Midbrain (tissue), 1 donor: Measurements from ENCODE around the gene NSMF.
"Not testable (repeated sequence)": the region's sequence is repeated elsewhere in the genome, so short reads cannot be mapped to it uniquely, and the experiment has no call there.

ENCODE experiments used
- DNase-seq: peaks from one replicate; lab custom pipeline; 2025; lab: John Stamatoyannopoulos, UW

Gene NSMF

GRCh38 chr9:137477778-137478612 lies 18.9 kb upstream of the NSMF start:
- DNase-seq: no peak

DNA sequence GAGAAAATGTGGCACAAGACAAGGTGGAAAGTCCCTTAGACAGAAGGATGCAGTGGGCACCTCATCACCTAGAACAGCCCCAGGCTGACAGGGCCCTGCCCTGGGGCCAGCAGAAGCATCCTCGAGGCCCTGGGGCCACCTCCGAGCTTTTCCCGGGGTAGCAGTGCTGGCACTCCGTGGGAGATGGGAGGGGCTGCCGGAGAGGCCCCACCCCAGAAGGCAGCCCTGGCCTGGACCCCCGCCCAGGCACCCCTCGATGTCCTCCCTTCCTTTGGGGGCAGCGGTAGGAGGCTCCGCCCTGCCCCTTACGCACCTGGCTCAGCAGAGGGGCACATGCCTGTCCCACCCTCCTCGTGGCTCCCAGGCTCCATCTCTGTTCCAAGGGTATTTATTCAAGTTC lies 17.7 kb upstream of the NSMF start:
- DNase-seq: no peak

DNA sequence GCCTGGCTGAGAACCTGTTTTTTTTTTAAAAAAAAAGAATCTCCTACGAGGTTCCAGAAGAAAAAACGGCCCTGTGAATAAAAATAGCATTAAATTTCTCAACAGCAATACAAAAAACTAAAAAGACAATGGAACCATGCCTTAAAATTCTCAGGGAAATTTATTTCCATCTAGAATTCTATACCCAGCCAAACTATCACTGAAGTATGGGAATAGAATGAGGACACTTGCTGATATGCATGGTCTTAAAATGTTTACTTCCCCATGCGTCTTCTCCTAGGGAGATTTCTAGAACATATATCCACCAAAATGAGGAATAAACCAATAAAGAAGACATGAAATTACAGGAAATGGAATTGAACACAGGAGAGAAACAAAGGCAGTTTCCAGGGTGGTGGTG lies 16.5 kb upstream of the NSMF start:
- no peak for DNase-seq

DNA sequence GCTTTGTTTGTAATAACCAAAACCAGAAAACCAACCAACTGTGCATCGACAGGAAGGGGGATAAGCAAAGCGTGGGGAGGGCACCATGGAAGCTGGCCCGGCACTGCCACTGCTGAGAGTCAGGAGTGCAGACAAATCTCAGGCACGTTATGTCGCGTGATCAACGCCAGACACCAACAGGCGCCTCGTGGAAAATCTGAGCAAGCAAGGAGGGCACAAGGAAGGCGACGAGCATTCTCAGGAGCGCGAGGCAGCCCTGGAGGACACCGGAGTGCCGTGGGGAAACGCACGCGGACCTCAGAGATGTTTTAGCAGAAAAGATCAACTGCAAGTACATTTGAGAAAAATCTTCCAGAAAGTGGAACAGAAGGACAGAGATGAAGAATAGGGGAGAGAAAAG lies 15.1 kb upstream of the NSMF start:
- no peak for DNase-seq

DNA sequence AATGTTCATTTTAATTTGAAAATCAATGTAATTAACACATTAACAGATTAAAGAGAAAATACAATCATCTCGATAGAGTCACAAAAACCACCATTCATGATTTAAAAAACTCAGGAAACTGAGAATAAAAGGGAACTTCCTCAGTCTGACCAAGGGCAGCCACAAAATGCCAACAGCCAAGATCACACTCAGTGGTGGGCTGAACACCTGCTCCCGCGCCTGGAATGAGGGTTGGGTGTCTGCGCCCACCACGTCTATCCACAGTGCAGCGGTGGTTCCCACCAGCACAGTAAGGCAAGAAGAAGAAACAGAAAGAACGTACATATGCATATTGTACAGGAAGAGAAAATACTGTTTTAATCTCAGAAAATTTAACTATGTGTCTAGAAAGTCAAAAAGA lies 11.7 kb upstream of the NSMF start:
- DNase-seq: no peak

- no peak for DNase-seq
Observed at GRCh38 chr9:137467896-137468295, 8.8 kb upstream of the NSMF start.

- DNase-seq: no peak
Observed at GRCh38 chr9:137467161-137467581, 8.0 kb upstream of the NSMF start.

DNA sequence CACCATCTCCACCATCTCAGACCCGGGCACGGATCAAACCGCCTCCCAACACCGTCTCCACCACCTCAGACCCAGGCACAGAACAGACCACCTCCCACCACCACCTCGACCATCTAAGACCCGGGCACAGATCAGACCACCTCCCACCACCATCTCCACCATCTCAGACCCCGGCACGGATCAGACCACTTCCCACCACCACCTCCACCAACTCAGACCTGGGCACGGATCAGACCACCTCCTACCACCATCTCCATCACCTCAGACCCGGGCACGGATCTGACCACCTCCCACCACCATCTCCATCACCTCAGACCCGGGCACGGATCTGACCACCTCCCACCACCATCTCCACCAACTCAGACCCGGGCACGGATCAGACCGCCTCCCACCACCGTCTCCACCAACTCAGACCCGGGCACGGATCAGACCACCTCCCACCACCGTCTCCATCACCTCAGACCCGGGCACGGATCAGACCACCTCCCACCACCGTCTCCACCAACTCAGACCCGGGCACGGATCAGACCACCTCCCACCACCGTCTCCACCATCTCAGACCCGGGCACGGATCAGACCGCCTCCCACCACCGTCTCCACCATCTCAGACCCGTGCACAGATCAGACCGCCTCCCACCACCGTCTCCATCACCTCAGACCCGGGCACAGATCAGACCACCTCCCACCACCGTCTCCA lies 7.4 kb upstream of the NSMF start:
- not testable (repeated sequence) for DNase-seq

DNA sequence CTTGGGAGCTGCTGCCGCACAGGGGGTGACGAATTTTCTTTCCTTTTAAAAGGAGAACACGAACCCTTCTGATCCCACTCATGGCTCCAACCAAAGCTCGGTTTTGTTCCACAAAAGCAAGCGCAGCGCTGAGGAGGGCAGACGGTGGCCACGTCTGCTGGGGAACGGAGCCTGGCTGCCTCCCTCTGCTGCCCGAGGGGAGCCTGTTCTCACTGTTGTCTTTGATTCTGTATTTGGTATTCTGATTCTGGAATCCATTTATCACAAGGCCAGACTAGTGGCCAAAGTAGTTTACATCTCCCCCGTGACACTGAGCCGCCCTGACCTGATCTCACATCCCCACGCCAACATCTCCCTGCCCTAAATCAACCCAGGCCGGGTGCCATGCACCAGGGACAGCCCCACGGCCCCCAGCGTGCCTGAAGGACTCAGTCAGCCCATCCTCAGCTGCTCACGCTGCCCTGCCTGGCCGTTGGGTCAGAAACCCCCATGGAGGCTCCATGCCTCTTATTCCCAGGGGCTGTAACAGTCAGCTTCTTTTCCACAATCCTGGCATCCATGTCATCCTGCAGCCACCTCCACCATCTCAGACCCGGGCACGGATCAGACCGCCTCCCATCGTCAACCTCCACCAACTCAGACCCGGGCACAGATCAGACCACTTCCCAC lies 6.7 kb upstream of the NSMF start:
- no peak for DNase-seq

DNA sequence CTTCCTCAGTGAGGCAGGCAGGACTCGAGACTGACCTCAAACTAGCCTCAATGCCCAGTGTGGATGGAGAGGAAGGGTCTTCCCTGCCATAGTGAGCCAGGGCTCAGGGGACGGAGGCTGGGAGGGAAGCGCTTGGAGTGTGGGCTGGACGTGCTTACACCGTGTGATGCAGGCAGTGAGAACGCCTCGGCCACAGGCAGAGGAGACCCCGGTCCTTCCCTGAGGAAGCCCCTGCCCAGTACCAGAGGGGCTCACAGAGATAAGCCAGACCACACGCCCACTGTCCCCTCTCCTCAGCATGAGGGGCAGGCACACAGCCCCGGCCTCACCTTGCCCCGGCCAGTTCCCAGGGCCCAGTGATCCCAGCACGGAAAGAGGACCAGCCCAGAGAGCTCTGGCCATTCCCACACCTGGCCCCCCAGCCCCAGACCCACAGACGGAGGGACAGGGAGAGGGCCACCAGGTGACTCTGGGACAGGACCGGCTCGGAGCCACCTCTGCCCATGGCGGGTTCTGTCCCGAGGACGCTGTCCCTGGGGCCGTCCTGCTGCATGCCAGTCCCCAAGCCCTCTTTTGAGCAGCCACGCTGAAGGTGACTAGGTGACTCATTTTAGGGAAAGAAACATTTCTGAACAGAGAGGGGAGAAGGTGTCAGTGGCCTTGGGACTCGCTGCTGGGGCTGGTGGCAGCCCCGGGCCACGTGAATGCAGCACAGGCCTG lies 6.0 kb upstream of the NSMF start:
- DNase-seq: no peak

- DNase-seq: no peak
Observed at GRCh38 chr9:137464291-137464999, 5.3 kb upstream of the NSMF start.

DNA sequence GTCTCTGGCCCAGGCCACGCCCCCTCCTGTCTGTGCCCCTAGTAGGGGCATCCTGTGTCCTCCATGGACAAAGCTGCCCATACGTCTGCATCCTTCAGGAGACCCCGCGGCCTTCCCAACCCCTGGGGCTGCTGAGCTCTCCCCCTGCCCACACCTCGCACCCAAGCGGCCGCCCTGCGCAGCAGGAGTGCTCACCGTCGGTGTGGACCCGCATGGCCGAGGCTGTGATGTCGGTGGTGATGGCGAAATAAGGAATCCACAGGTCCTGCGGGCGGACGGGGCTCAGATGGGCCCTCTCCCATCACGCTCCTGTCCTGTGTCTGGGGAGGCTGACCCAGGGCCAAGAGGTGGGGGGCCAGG lies 4.8 kb upstream of the NSMF start:
- DNase-seq: no peak

GRCh38 chr9:137462986-137463930 lies 4.1 kb upstream of the NSMF start:
- no peak for DNase-seq

- no peak for DNase-seq
Observed at GRCh38 chr9:137462396-137462985, 3.4 kb upstream of the NSMF start.

- DNase-seq: no peak
Observed at GRCh38 chr9:137461663-137462395, 2.7 kb upstream of the NSMF start.

DNA sequence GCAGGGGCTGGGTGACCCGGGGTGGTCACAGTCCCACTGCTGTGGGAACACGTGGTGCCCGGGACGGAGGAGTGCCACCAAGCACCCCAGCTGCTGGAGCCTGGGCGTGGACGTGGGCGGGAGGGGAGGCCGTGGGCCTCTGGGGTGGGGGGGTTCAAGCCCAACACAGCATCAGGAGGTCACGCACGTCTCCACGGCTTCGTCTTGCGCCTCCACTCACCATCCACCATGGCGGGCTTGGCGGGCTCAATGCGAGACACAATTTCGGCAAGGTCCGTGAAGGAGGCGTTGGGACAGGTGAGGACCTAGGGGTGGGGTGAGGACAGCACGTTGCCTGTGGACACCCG lies 2.2 kb upstream of the NSMF start:
- DNase-seq: no peak

DNA sequence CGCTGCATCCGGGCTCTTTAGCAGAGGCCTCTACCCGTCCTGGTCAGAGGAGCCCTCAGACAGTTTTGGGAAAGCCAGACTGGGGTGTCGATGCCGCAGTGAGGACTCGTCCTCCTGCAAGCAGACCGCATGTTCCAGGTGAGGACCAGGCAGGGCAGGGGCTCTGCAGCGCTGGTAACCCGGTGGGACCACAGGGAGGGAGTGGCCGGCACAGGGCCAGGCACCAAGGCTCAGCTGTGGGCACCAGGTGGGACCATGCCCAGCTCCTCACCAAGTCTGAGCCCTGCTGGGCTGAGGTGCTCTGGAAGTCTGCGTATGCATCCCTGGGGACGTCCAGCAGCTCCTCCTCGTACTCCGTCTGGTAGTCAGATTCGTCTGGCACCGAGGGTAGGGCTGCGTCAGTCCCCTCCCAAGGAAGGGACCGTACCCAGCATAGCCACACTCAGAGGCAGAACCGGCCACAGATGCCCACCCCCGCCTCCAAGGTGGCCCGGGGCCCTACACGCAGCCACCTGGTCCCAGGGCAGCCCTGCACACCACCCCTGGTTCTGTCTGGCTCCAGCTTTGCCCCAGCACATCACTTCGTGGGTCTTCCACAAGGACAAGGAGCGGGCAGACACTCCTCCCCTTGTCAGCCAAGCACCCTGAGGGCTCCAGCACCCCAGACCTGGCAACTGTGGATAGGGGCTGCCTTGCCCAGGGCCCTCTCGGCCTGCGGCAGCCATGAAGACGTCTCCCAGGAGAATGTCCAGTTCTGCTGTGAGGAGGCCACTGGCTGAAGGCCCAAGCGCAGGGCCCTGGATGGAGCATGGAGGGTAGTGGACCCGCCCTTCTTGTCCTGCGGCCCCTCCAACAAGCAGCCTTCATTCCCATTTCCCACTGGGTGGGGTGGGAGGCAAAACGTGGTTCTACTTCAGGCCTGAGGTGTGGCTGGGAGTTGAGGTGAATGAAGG lies 1.5 kb upstream of the NSMF start:
- DNase-seq: no peak

- DNase-seq: no peak
Observed at GRCh38 chr9:137459601-137460362, 648 bp upstream of the NSMF start.
